NB4 (cell line): ENCODE measurements around the gene MGAT4B.

Experiments used
- DNase-seq: peaks from one replicate; pipeline ENCODE4 v3.0.0; 2010; ENCODE audit warnings: low read depth
- H3K4me3 ChIP-seq: one replicate; pipeline ENCODE4 v1.5.1; 2011; ENCODE audit warnings: mild to moderate bottlenecking, low read depth, low read length, moderate library complexity
- MAX ChIP-seq: IDR thresholded peaks from 2 replicates; pipeline ENCODE4 v1.6.1; 2011; ENCODE audit warnings: low read depth, low read length
- MYC ChIP-seq: IDR thresholded peaks from 2 replicates; pipeline ENCODE4 v1.6.1; 2011; ENCODE audit warnings: low read depth, low read length
- POLR2A ChIP-seq: IDR thresholded peaks from 2 replicates; pipeline ENCODE4 v1.6.1; 2011; ENCODE audit warnings: mild to moderate bottlenecking; ENCODE audit not compliant: insufficient read length; ENCODE audit errors: extremely low read depth
- TF ChIP-seq, protein P1 (sequence below): IDR thresholded peaks from one replicate; pipeline ENCODE4 v1.5.1; 2012; ENCODE audit warnings: low read depth, low read length

MGAT4B gene

GRCh38 chr5:179814090-179814489 lies 7.4 kb upstream of the MGAT4B start:
- no peak for DNase-seq
- TF ChIP-seq MAX = no peak
- TF ChIP-seq POLR2A = no peak
- TF ChIP-seq, protein P1, sequence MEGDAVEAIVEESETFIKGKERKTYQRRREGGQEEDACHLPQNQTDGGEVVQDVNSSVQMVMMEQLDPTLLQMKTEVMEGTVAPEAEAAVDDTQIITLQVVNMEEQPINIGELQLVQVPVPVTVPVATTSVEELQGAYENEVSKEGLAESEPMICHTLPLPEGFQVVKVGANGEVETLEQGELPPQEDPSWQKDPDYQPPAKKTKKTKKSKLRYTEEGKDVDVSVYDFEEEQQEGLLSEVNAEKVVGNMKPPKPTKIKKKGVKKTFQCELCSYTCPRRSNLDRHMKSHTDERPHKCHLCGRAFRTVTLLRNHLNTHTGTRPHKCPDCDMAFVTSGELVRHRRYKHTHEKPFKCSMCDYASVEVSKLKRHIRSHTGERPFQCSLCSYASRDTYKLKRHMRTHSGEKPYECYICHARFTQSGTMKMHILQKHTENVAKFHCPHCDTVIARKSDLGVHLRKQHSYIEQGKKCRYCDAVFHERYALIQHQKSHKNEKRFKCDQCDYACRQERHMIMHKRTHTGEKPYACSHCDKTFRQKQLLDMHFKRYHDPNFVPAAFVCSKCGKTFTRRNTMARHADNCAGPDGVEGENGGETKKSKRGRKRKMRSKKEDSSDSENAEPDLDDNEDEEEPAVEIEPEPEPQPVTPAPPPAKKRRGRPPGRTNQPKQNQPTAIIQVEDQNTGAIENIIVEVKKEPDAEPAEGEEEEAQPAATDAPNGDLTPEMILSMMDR = no peak
- TF ChIP-seq MYC = no peak
- H3K4me3 ChIP-seq = no peak overlapping the region

GRCh38 chr5:179812997-179813607 lies 6.4 kb upstream of the MGAT4B start:
- TF ChIP-seq, protein P1 = no peak
- TF ChIP-seq MAX (no peak), MYC (no peak), POLR2A (no peak)
- H3K4me3 ChIP-seq = no peak overlapping the region
- no peak for DNase-seq

DNA sequence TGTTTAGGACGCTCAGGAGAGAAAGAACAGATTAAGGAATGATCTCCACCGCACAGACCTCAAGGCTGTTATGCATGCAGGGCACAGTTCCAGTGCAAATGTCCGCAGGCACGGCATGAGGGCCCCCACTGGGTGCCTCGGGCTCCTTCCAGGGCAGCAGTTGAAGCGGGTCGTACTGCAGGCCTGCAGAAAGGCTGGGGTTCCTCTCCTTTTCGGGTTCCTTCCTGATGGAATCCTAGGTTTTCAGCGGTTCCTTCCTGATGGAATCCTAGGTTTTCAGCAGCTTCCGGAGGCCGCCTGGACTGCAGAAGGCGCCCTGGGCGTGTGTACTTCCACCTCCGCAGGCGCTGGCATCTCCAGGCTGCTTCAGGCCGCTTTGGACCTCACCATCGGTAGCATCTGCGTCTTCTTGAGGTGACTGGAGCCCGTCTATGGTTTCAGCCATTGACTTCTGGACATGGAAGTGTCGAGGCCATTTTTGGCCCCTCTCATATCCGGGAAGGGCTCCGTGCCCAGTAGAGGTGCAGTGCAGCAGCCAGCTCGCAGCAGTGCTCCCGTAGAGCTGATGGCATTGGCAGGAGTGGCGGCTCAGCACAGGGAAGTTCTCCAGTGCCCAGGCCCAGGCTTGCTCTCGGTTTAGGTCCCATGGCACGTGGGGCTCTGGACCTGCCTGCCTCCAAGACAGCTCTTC lies 5.6 kb upstream of the MGAT4B start:
- DNase-seq = no peak
- TF ChIP-seq MYC (no peak), MAX (no peak), POLR2A (no peak)
- TF ChIP-seq, protein P1 = no peak
- H3K4me3 ChIP-seq = no peak overlapping the region

DNA sequence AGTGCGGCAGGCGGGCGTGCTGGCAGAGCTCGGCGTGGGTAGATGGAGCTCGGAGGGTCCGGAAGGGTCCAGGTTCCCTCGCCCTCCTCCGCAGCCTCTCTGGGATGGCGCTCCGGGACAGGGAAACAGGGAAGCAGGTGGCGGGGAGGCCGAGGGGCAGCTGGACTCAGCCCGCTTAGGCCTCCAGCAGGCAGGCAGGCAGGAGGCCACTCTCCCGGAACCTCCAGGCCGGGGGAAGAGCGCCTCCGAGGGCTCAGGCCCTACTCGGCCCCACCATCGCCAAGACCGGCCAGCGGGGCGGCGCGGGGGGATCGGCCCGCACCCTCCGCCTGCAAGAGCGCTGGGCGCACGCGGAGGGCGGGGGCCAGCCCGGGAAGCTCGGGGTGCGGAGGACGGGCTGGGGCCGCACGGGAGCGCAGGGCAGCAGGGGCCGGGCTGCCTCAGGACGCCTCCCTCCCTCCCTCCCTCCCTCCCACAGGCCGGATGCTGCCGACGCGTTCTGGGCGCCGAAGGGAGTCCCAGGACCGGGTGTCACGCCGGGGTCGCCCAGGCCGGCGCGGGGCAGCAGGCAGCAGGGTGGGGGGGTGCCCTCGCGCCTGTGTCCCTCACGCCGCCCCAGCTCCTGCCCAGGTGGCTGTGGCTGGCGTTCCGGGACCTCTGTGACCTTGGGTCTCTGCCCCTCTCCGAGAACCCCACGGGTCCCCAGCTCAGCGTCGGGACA lies 977 bp downstream of the MGAT4B start:
- peak; percentile 81 for DNase-seq
- peak overlapping the region; percentile 59 for H3K4me3 ChIP-seq
- TF ChIP-seq MYC (peak; percentile 37; the same call in 1 of the 2 replicates), POLR2A (peak; percentile 44), MAX (0 out of 2 replicates have a peak, but pooled peaks have one; percentile 20)
- TF ChIP-seq, protein P1 = no peak

DNA sequence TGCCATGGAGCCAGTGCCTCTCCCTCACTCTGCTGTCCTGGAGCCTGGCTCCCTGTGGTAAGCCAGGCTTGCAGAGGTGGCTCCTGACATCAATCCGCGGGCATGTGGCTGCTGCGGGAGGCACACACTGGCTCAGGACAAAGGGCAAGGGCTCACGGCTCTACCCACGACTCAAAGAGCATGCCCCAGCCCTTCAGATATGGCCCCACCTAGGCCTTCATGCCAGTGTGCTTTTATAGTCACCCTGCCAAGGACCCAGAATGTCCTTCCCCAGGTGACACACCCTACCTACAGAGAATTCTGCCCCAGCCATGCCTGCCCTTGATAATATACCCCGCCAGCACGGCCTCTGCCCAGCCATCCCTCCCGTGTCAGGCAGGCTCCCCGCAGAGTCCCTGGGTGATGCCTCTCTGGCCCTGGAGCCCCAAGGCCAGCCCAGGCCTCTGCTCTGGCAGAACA lies 1.6 kb downstream of the MGAT4B start:
- H3K4me3 ChIP-seq = peak overlapping the region; percentile 59
- no peak for DNase-seq
- TF ChIP-seq MYC = no peak
- TF ChIP-seq, protein P1 = no peak
- no peak for TF ChIP-seq POLR2A
- TF ChIP-seq MAX = no peak
